Measurements from ENCODE around the gene TUBA1C.

The TUBA1C gene

GRCh38 chr12:49297695-49298060 is 32.8 kb downstream of the TUBA1C start:
- Histone ChIP-seq H3K4me2 (ENCODE audit: low read length) (peak overlapping the region; percentile 98), H3K79me2 (ENCODE audit: control insufficient read depth, low read length) (no peaks in the 10 kb centered on the region), H3K9me2 (replicated peaks; ENCODE audit: control insufficient read depth, low read length) (no peaks in the 10 kb centered on the region), H3K27me3 (ENCODE audit: control insufficient read depth, low read length) (peaks cover 37% of the 10 kb centered on the region), H3K4me3 (ENCODE audit: low read length) (peak overlapping the region; percentile 74), H3K4me1 (ENCODE audit: control insufficient read depth, low read length) (peaks cover 23% of the 10 kb centered on the region), H3F3A (ENCODE audit: control insufficient read depth, insufficient read depth) (no peaks in the 10 kb centered on the region), H3K9me3 (ENCODE audit: control insufficient read depth, insufficient read depth, low read length) (no peaks in the 10 kb centered on the region), H4K20me1 (ENCODE audit: control insufficient read depth, insufficient read depth, low read depth, low read length) (no peaks in the 10 kb centered on the region), H3K36me3 (ENCODE audit: control insufficient read depth, low read length) (no peaks in the 10 kb centered on the region), H3K27ac (ENCODE audit: low read depth, low read length) (no peak overlapping the region)
- TF ChIP-seq EZH2phosphoT487 (IDR thresholded peaks at IDR 0.05; ENCODE audit: borderline replicate concordance, low read length) (no peak), CTCF (IDR thresholded peaks at IDR 0.05; ENCODE audit: low read depth, low read length, poor library complexity, severe bottlenecking) (no peak)

- TF ChIP-seq CTCF (IDR thresholded peaks at IDR 0.05; ENCODE audit: low read depth, low read length, poor library complexity, severe bottlenecking) (no peak), EZH2phosphoT487 (IDR thresholded peaks at IDR 0.05; ENCODE audit: borderline replicate concordance, low read length) (no peak)
- Histone ChIP-seq H3K4me2 (ENCODE audit: low read length) (peak overlapping the region; percentile 98; the same call in 1 of the 2 replicates), H3F3A (ENCODE audit: control insufficient read depth, insufficient read depth) (no peaks in the 10 kb centered on the region), H3K9me3 (ENCODE audit: control insufficient read depth, insufficient read depth, low read length) (no peaks in the 10 kb centered on the region), H3K9me2 (replicated peaks; ENCODE audit: control insufficient read depth, low read length) (no peaks in the 10 kb centered on the region), H4K20me1 (ENCODE audit: control insufficient read depth, insufficient read depth, low read depth, low read length) (no peaks in the 10 kb centered on the region), H3K79me2 (ENCODE audit: control insufficient read depth, low read length) (no peaks in the 10 kb centered on the region), H3K4me3 (ENCODE audit: low read length) (no peak overlapping the region), H3K27ac (ENCODE audit: low read depth, low read length) (no peak overlapping the region), H3K36me3 (ENCODE audit: control insufficient read depth, low read length) (no peaks in the 10 kb centered on the region), H3K27me3 (ENCODE audit: control insufficient read depth, low read length) (peaks cover 37% of the 10 kb centered on the region), H3K4me1 (ENCODE audit: control insufficient read depth, low read length) (peaks cover 23% of the 10 kb centered on the region)
Observed at GRCh38 chr12:49298160-49298559, 33.3 kb downstream of the TUBA1C start.

GRCh38 chr12:49301760-49302159 is 36.9 kb downstream of the TUBA1C start:
- TF ChIP-seq EZH2phosphoT487 (IDR thresholded peaks at IDR 0.05; ENCODE audit: borderline replicate concordance, low read length) (no peak), CTCF (IDR thresholded peaks at IDR 0.05; ENCODE audit: low read depth, low read length, poor library complexity, severe bottlenecking) (no peak)
- no peaks in the 10 kb centered on the region for H3K79me2 ChIP-seq (ENCODE audit: control insufficient read depth, low read length)
- H3K4me3 ChIP-seq (ENCODE audit: low read length) = no peak overlapping the region
- no peak overlapping the region for H3K27ac ChIP-seq (ENCODE audit: low read depth, low read length)
- H3K9me2 ChIP-seq (replicated peaks; ENCODE audit: control insufficient read depth, low read length) = no peaks in the 10 kb centered on the region
- H3K27me3 ChIP-seq (ENCODE audit: control insufficient read depth, low read length) = peaks cover 21% of the 10 kb centered on the region
- H3K4me2 ChIP-seq (ENCODE audit: low read length) = peak overlapping the region; percentile 36; the same call in 1 of the 2 replicates
- H3F3A ChIP-seq (ENCODE audit: control insufficient read depth, insufficient read depth) = no peaks in the 10 kb centered on the region
- peaks cover 17% of the 10 kb centered on the region for H3K4me1 ChIP-seq (ENCODE audit: control insufficient read depth, low read length)
- H3K9me3 ChIP-seq (ENCODE audit: control insufficient read depth, insufficient read depth, low read length) = no peaks in the 10 kb centered on the region
- H4K20me1 ChIP-seq (ENCODE audit: control insufficient read depth, insufficient read depth, low read depth, low read length) = no peaks in the 10 kb centered on the region
- H3K36me3 ChIP-seq (ENCODE audit: control insufficient read depth, low read length) = no peaks in the 10 kb centered on the region
